Vagina (tissue), 2 donors: ENCODE results near the gene MBD1.

Experiments used
- CTCF ChIP-seq, 3 experiments: fragments of 450-650 bp in 2 of 3; fragments of 200-600 bp in 1 of 3; sonication (generic) in 1 of 3; IDR thresholded peaks; one replicate each; pipeline ENCODE4 v1.5.1; 2017 to 2019; ENCODE audit warnings: antibody characterized with exemption in 3 of 3, mild to moderate bottlenecking in 2 of 3, moderate library complexity in 2 of 3
- POLR2A ChIP-seq, 2 donors: fragments of 450-650 bp; IDR thresholded peaks; one replicate each; pipeline ENCODE4 v1.6.1; 2017; ENCODE audit warnings: antibody characterized with exemption in 2 of 2, mild to moderate bottlenecking in 2 of 2, moderate library complexity in 2 of 2
- POLR2AphosphoS5 ChIP-seq, 2 donors: sonication (generic); formaldehyde crosslinking; IDR thresholded peaks; one replicate each; pipeline ENCODE4 v1.9.0; 2017; ENCODE audit warnings: antibody characterized with exemption in 2 of 2, mild to moderate bottlenecking in 2 of 2, low read depth in 1 of 2; ENCODE audit not compliant: insufficient read depth in 1 of 2

DNA sequence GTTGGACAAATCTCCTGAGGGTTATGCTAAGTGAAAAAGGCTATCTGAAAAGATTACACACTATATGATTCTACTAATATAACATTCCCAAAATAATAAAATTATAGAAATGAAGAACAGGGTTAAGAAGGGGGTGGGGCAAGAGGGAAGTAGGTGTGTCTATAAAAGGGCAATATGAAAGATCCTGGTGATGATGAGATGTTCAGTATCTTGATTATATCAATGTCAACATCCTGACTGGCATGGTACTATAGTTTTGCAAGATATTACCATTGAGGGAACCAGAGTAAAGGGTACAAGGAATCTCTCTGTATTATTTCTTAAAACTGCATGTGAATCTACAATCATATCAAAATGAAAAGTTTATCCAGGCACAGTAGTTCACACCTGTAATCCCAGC is 31.7 kb downstream of the MBD1 start:
- TF ChIP-seq CTCF (IDR thresholded peaks at IDR 0.05) (no peak), POLR2AphosphoS5 (IDR thresholded peaks at IDR 0.05; ENCODE audit: insufficient read depth in 1 of 2, low read depth in 1 of 2) (no peak), POLR2A (IDR thresholded peaks at IDR 0.05) (no peak)
